Ishikawa (cell line): ENCODE results near the gene DAZAP2.

Experiments used
- CEBPB ChIP-seq: IDR thresholded peaks from 2 replicates; pipeline ENCODE4 v1.6.1; 2012
- CREB1 ChIP-seq: IDR thresholded peaks from 2 replicates; pipeline ENCODE4 v1.6.1; 2012; ENCODE audit warnings: low read depth
- EP300 ChIP-seq: IDR thresholded peaks from 2 replicates; pipeline ENCODE4 v1.6.1; 2012; ENCODE audit warnings: borderline replicate concordance
- FOXM1 ChIP-seq: IDR thresholded peaks from 2 replicates; pipeline ENCODE4 v1.6.1; 2012; ENCODE audit warnings: low read depth, borderline replicate concordance
- MAX ChIP-seq: IDR thresholded peaks from 2 replicates; pipeline ENCODE4 v1.6.1; 2012
- NFIC ChIP-seq: IDR thresholded peaks from 2 replicates; pipeline ENCODE4 v1.6.1; 2012
- RAD21 ChIP-seq: IDR thresholded peaks from 2 replicates; pipeline ENCODE4 v1.6.1; 2012; ENCODE audit warnings: low read depth
- REST ChIP-seq: IDR thresholded peaks from 2 replicates; pipeline ENCODE4 v1.6.1; 2012; ENCODE audit warnings: low read depth, mild to moderate bottlenecking
- TAF1 ChIP-seq: IDR thresholded peaks from 2 replicates; pipeline ENCODE4 v1.6.1; 2012; ENCODE audit warnings: low read depth, mild to moderate bottlenecking
- TCF12 ChIP-seq: IDR thresholded peaks from 2 replicates; pipeline ENCODE4 v1.6.1; 2012; ENCODE audit warnings: low read depth
- TEAD4 ChIP-seq: IDR thresholded peaks from 2 replicates; pipeline ENCODE4 v1.6.1; 2012
- USF1 ChIP-seq: IDR thresholded peaks from 2 replicates; pipeline ENCODE4 v1.6.1; 2012
- YY1 ChIP-seq: IDR thresholded peaks from 2 replicates; pipeline ENCODE4 v1.6.1; 2012; ENCODE audit warnings: low read depth
- ZBTB7A ChIP-seq: IDR thresholded peaks from 2 replicates; pipeline ENCODE4 v1.6.1; 2012; ENCODE audit warnings: low read depth

- no peak for TF ChIP-seq RAD21
- no peak for TF ChIP-seq TCF12
- TF ChIP-seq CEBPB: no peak
- no peak for TF ChIP-seq EP300
- TF ChIP-seq YY1: no peak
- TF ChIP-seq TAF1: no peak
- no peak for TF ChIP-seq TEAD4
- no peak for TF ChIP-seq REST
- TF ChIP-seq ZBTB7A: no peak
- TF ChIP-seq FOXM1: no peak
- no peak for TF ChIP-seq CREB1
- TF ChIP-seq USF1: no peak
- TF ChIP-seq NFIC: no peak
- no peak for TF ChIP-seq MAX
Observed at GRCh38 chr12:51189790-51190355, 48.8 kb upstream of the DAZAP2 start.
